NCI-H2196 (cell line): ENCODE measurements around the gene SYNGR3.
A peak's percentile ranks its signal among the peaks of the same experiment; 100 is the strongest.

Source experiments
- DNase-seq: peaks from one replicate; lab custom pipeline; 2025; ENCODE audit not compliant: unreplicated experiment; lab: John Stamatoyannopoulos, UW

The SYNGR3 gene

GRCh38 chr16:2039274-2040031 lies 49.7 kb downstream of the SYNGR3 start:
- peak; percentile 41 for DNase-seq

GRCh38 chr16:2040041-2040786 lies 50.4 kb downstream of the SYNGR3 start:
- DNase-seq = no peak

DNA sequence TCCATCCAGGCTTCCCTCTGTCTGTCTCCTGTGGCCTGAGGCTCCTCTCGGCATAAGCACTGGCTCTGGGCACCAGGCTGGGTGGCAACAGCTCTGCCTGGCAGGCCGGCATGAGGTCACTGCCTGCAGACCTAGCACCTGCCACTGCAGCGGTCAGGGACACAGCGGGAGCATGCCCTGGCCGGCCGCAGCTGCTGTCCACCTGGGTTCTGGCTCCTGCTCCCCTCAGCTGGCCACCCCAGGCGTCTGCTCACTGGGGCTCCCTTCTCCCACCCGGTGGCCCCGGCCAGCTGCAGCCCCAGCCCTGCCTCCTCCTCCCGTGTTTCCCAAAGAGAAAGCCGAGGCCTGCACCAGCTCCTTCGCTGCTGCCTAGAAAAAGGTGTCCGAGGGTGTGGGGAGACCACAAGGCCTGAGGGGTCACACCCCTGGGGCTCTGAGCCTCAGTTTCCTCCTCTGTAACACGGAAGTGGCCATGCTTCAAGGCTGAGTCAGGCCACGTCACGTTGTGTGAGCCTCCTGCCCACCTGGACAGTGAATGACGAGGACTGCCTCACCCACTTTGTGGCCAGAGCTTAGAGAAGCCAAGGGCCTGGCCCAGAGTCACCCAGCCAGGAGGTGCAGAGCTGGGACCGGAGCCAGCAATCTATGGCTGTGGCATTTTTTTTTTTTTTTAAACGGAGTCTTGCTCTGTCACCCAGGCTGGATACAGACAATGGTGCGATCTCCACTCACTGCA lies 51.2 kb downstream of the SYNGR3 start:
- peak; percentile 78 for DNase-seq

- peak; percentile 90 for DNase-seq
Observed at GRCh38 chr16:2042171-2042985, 52.6 kb downstream of the SYNGR3 start.

DNA sequence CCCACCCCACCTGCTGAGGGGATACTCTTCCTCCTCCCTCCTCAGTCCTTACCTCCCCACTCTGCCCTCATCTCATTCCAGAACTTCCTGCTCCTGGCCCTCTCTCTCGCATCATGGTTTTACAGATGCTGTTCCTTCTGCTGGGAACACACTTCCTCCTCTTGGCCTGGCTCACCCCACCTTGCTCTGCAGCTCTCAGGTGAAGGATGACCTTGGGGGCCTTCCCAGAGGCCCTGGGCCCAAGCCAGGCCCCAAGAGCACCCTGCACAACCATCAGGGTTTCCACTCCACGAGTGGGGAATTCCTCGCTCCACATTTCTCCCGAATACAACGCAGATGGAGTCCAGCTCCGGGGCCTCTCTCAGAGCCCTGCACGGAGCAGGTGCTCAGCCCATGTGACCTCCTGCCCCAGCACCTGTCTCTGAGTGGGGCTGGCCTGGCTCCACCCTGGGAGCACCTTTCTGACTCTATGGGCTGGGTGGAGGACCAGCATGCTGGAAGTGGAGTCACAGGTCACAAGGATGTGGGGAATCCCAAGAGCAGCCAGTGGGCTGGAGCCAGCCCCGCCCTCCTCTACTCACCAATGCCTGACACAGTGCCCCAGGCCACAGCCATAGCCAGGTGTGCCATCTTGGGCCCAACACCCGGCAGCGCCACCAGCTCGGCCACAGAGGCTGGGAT lies 53.4 kb downstream of the SYNGR3 start:
- peak; percentile 88 for DNase-seq
